ACC112 (cell line): ENCODE results near the gene NOL9.

ENCODE experiments used
- H2AFZ ChIP-seq: fragments of 200-600 bp; sonication (generic); one replicate; pipeline ENCODE4 v1.6.0; 2017; ENCODE audit warnings: antibody characterized with exemption, low read length; ENCODE audit not compliant: unreplicated experiment
- H3K27ac ChIP-seq: fragments of 200-600 bp; sonication (generic); 2 replicates; pipeline ENCODE4 v1.5.1; 2014; ENCODE audit warnings: low read depth, mild to moderate bottlenecking, antibody characterized with exemption, low read length, moderate library complexity
- H3K27me3 ChIP-seq: fragments of 200-600 bp; sonication (generic); 2 replicates; pipeline ENCODE4 v1.6.1; 2014; ENCODE audit warnings: mild to moderate bottlenecking, antibody characterized with exemption, low read length, moderate library complexity, mixed read lengths; ENCODE audit not compliant: insufficient read depth
- H3K36me3 ChIP-seq: fragments of 200-600 bp; sonication (generic); 2 replicates; pipeline ENCODE4 v1.6.1; 2016; ENCODE audit warnings: mild to moderate bottlenecking, antibody characterized with exemption, low read length, moderate library complexity, mixed read lengths; ENCODE audit not compliant: insufficient read depth
- H3K4me1 ChIP-seq: fragments of 200-600 bp; sonication (generic); one replicate; pipeline ENCODE4 v1.6.1; 2016; ENCODE audit warnings: low read length, mixed read lengths; ENCODE audit not compliant: insufficient read depth, unreplicated experiment, control insufficient read depth
- H3K4me3 ChIP-seq: fragments of 200-600 bp; sonication (generic); 2 replicates; pipeline ENCODE4 v1.5.1; 2014; ENCODE audit warnings: mild to moderate bottlenecking, low read depth, low read length
- H3K79me2 ChIP-seq: fragments of 200-600 bp; sonication (generic); one replicate; pipeline ENCODE4 v1.6.0; 2016; ENCODE audit warnings: low read length; ENCODE audit not compliant: control insufficient read depth, unreplicated experiment, insufficient read depth

NOL9 gene

DNA sequence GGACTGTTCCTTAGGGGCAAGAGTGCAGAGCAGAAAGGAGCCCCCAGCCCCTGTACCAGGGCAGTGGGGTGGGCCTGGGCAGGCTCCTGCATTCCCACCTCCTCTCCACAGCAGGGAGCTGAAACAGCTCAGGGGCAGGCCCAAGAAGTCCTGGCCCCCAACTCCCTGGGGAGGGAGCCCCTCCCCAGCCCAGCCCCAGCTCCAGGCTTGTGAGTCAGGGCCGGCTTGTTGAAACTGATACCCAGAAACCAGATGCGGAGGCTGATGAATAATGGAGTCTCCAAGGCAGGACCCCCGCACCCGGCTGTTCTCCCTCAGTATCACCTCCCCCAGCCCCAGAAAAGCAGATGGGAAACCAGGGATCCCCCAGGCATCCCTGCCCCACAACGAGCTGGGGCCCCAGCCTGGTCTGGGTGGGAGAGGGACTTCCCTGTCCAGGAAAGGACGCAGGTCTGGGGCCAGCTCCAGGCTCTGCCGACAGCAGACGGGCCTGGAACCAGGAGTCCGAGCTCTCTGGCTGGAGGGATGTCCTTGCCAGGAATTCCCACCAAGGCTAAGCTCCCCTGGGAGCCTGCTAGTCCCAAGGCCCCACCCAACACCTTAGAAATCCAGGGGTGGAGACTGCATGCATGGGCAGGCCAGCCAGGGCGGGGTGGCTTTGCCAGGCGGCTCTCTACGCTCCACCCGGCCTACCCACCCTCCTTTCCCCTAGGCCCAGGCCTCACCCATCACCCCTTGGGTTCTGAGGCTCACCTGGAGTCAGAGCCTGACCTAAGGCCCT lies 65.5 kb downstream of the NOL9 start:
- peaks cover 46% of the 10 kb centered on the region for H3K4me1 ChIP-seq
- no peaks in the 10 kb centered on the region for H3K27me3 ChIP-seq
- H3K4me3 ChIP-seq: peak overlapping the region; percentile 94
- H3K27ac ChIP-seq: no peak overlapping the region
- no peaks in the 10 kb centered on the region for H3K36me3 ChIP-seq
- H2AFZ ChIP-seq: no peak overlapping the region
- peaks cover 18% of the 10 kb centered on the region for H3K79me2 ChIP-seq

GRCh38 chr1:6487804-6488484 lies 66.4 kb downstream of the NOL9 start:
- H3K36me3 ChIP-seq: no peaks in the 10 kb centered on the region
- H3K4me3 ChIP-seq: no peak overlapping the region
- H3K27ac ChIP-seq: no peak overlapping the region
- H3K4me1 ChIP-seq: peaks cover 41% of the 10 kb centered on the region
- no peaks in the 10 kb centered on the region for H3K27me3 ChIP-seq
- H2AFZ ChIP-seq: no peak overlapping the region
- peaks cover 18% of the 10 kb centered on the region for H3K79me2 ChIP-seq

DNA sequence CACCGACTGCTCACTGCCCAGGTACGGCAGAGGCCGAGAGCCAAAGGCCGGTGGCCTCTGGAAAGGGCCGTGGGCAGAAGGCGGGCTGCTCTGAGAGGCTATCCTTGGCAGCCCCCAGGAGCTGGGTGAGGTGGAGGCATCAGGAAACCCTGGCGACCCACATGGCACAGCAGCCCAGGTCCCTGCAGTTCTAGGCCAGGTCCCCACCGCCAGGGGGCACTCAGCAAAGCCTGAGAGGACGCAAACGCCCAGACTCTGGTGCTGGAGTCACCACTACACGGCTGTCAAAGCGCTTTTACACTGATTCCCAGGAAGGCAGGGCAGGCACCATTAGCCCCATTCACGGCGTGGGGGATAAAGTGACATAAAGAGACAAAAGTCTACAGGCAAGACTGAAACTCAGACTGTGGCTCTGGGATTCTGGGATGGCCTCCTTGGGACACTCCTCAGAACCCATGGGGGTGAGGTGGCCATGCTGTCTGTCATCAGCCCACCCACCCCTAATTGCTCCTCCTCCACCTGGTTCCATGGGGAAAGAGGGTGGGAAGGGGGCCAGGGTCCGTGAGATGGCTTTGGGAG lies 67.8 kb downstream of the NOL9 start:
- peak overlapping the region; percentile 67 for H3K4me3 ChIP-seq
- H2AFZ ChIP-seq: no peak overlapping the region
- no peaks in the 10 kb centered on the region for H3K27me3 ChIP-seq
- H3K36me3 ChIP-seq: no peaks in the 10 kb centered on the region
- H3K79me2 ChIP-seq: peaks cover 22% of the 10 kb centered on the region
- H3K27ac ChIP-seq: no peak overlapping the region
- H3K4me1 ChIP-seq: peaks cover 27% of the 10 kb centered on the region

- Histone ChIP-seq H3K4me3 (peak overlapping the region; percentile 67), H3K27ac (no peak overlapping the region), H2AFZ (no peak overlapping the region), H3K36me3 (no peaks in the 10 kb centered on the region), H3K4me1 (peaks cover 27% of the 10 kb centered on the region), H3K27me3 (no peaks in the 10 kb centered on the region), H3K79me2 (peaks cover 22% of the 10 kb centered on the region)
These were observed 68.9 kb downstream of the NOL9 start for GRCh38 chr1:6485168-6486101.

- Histone ChIP-seq H3K79me2 (peaks cover 18% of the 10 kb centered on the region), H3K36me3 (no peaks in the 10 kb centered on the region), H3K27me3 (no peaks in the 10 kb centered on the region), H3K27ac (no peak overlapping the region), H2AFZ (no peak overlapping the region), H3K4me3 (peak overlapping the region; percentile 67), H3K4me1 (peaks cover 27% of the 10 kb centered on the region)
These were observed 69.5 kb downstream of the NOL9 start for GRCh38 chr1:6484826-6485167.

GRCh38 chr1:6483761-6484117 lies 70.6 kb downstream of the NOL9 start:
- peaks cover 16% of the 10 kb centered on the region for H3K4me1 ChIP-seq

GRCh38 chr1:6483017-6483760 lies 71.1 kb downstream of the NOL9 start:
- H3K4me3 ChIP-seq: no peak overlapping the region
- H3K27me3 ChIP-seq: no peaks in the 10 kb centered on the region
- H3K36me3 ChIP-seq: no peaks in the 10 kb centered on the region
- peaks cover 10% of the 10 kb centered on the region for H3K79me2 ChIP-seq
- no peak overlapping the region for H3K27ac ChIP-seq
- no peak overlapping the region for H2AFZ ChIP-seq
- H3K4me1 ChIP-seq: peaks cover 11% of the 10 kb centered on the region

More at GRCh38 chr1:6483761-6484117, 70.6 kb downstream of the NOL9 start:
- Histone ChIP-seq H3K27me3 (no peaks in the 10 kb centered on the region), H2AFZ (no peak overlapping the region), H3K4me3 (no peak overlapping the region), H3K36me3 (no peaks in the 10 kb centered on the region), H3K27ac (no peak overlapping the region), H3K79me2 (peaks cover 12% of the 10 kb centered on the region)

DNA sequence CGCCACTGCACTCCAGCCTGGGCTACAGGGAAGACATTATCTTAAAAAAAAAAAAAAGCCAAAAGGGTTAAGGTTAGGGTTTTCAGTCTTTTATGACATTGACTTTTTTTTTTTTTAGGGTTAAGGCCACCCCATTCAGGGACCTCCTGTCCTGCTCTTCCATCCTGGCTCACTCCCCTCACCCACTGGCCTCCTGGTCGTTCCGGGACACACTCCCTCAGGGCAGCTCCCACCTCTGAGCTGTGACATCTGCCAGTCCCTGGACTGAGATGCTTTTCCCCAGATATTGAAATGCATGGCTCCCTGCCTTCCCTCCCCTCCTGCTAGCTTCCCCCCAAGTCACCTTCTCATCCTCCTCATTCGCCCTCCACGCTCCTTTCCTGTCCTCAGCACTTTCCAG lies 72.5 kb downstream of the NOL9 start:
- no peaks in the 10 kb centered on the region for H3K36me3 ChIP-seq
- H3K4me3 ChIP-seq: no peak overlapping the region
- peaks cover 8% of the 10 kb centered on the region for H3K79me2 ChIP-seq
- no peaks in the 10 kb centered on the region for H3K27me3 ChIP-seq
- no peak overlapping the region for H2AFZ ChIP-seq
- H3K27ac ChIP-seq: no peak overlapping the region
- H3K4me1 ChIP-seq: peaks cover 9% of the 10 kb centered on the region

- Histone ChIP-seq H3K79me2 (peaks cover 2% of the 10 kb centered on the region), H3K4me1 (no peaks in the 10 kb centered on the region), H3K27ac (no peak overlapping the region), H2AFZ (no peak overlapping the region), H3K36me3 (peaks cover 6% of the 10 kb centered on the region; the same call in 1 of the 2 replicates), H3K4me3 (no peak overlapping the region), H3K27me3 (no peaks in the 10 kb centered on the region)
These were observed 77.1 kb downstream of the NOL9 start for GRCh38 chr1:6477039-6477820.
